ENCODE data around the gene CASK.

GRCh38 chrX:41720125-41720779 lies 203.1 kb downstream of the CASK start:
- no peak for TF ChIP-seq TAF1 (IDR thresholded peaks at IDR 0.05; ENCODE audit: borderline replicate concordance, low read depth, low read length)
- TF ChIP-seq POLR2A (IDR thresholded peaks at IDR 0.05; ENCODE audit: low read depth, low read length), result no peak
